ENCODE measurements around the gene FBXW4.

DNA sequence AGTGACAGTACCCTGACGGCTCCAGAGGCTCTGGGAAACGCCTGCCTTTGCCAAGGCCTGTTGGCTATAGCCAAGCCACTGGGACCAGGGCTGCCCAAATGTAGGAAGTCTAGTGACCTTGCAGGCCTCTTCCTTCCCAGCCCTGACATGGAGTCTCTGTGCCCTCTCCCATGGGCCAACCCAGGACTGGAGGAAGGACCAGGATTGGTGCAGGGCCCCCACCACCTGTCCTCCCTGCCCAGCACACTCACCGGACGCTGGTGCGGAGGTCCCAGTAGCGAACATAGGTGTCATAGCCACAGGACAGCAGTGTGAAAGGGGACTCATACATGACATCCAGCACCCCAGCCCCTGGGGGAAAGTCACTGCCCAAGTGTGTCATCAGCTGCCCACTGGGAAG is 82.9 kb downstream of the FBXW4 start:
- no peak for TF ChIP-seq ZFX (IDR thresholded peaks at IDR 0.05; ENCODE audit: borderline replicate concordance)
- TF ChIP-seq, protein P1, sequence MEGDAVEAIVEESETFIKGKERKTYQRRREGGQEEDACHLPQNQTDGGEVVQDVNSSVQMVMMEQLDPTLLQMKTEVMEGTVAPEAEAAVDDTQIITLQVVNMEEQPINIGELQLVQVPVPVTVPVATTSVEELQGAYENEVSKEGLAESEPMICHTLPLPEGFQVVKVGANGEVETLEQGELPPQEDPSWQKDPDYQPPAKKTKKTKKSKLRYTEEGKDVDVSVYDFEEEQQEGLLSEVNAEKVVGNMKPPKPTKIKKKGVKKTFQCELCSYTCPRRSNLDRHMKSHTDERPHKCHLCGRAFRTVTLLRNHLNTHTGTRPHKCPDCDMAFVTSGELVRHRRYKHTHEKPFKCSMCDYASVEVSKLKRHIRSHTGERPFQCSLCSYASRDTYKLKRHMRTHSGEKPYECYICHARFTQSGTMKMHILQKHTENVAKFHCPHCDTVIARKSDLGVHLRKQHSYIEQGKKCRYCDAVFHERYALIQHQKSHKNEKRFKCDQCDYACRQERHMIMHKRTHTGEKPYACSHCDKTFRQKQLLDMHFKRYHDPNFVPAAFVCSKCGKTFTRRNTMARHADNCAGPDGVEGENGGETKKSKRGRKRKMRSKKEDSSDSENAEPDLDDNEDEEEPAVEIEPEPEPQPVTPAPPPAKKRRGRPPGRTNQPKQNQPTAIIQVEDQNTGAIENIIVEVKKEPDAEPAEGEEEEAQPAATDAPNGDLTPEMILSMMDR (IDR thresholded peaks at IDR 0.05): no peak

All from 22Rv1 (cell line).